SK-MEL-5 (cell line): ENCODE results near the gene ING1. TPM values are rescaled to one million over a fixed set of nuclear protein-coding genes. Genes with fewer than 3 reads are reported as not detected.
"Not testable (repeated sequence)": the region's sequence is repeated elsewhere in the genome, so short reads cannot be mapped to it uniquely, and the experiment has no call there.

Source experiments
- DNase-seq: peaks from one replicate; pipeline ENCODE4 v3.0.0-alpha.2; 2016; ENCODE audit warnings: low read depth, low spot score
- in situ Hi-C: cut with HindIII; loops from 2 replicates; pipeline ENCODE4 v1.10.0; 2016; ENCODE audit warnings: low sequenced_read_pairs, high pct_unique_total_duplicates, low pct_unique_long_range_greater_than_20kb
- total RNA-seq: library from RNA; depleted of rRNA; stranded (reverse); fragments of >200 nt; shearing (Covaris generic); gene quantifications from 2 replicates; pipeline ENCODE4 v1.2.3, GENCODE V29; 2014

Gene ING1
- total RNA-seq, 1 experiment from 2014 or later = 6.6 TPM

GRCh38 chr13:110712081-110712848, 1.2 kb upstream of the ING1 start:
- peak; percentile 84 for DNase-seq
- in situ Hi-C loops = no loop called here

GRCh38 chr13:110712849-110713641, 455 bp upstream of the ING1 start:
- peak; percentile 99 for DNase-seq
- in situ Hi-C loops = no loop called here

GRCh38 chr13:110713981-110714796, 689 bp downstream of the ING1 start:
- in situ Hi-C loops = no loop called here
- peak; percentile 35 for DNase-seq

DNA sequence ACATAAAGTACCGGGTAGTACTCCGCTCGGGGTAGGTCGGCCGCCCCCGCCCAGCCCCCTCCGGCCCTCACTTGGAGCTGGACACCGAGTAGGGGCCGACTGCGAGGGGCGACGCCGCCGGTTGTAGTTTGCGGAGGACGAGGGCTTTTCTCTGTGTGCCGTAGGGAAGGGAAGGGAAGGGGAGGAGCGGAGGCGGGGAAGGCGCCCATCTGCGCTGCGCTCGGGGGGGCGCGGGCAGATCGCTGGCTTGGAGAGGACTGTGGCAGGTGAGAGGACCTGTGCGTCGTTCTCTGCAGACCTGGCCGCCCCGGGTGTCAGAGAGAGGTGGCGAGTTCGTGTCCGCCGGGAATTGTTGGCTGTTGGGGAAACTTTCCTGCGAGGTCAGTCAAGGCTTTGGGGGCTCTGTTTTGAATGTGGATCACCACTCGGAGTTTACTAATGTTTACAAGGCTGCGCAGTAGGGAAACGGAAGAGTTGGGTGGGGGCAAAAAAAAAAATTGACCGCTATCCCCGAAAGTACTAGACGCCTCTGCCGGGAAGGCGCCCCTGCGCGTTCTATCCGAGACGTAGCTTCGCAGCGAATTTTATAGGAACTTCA, 1.4 kb downstream of the ING1 start:
- peak; percentile 41 for DNase-seq
- in situ Hi-C loops = no loop called here

DNA sequence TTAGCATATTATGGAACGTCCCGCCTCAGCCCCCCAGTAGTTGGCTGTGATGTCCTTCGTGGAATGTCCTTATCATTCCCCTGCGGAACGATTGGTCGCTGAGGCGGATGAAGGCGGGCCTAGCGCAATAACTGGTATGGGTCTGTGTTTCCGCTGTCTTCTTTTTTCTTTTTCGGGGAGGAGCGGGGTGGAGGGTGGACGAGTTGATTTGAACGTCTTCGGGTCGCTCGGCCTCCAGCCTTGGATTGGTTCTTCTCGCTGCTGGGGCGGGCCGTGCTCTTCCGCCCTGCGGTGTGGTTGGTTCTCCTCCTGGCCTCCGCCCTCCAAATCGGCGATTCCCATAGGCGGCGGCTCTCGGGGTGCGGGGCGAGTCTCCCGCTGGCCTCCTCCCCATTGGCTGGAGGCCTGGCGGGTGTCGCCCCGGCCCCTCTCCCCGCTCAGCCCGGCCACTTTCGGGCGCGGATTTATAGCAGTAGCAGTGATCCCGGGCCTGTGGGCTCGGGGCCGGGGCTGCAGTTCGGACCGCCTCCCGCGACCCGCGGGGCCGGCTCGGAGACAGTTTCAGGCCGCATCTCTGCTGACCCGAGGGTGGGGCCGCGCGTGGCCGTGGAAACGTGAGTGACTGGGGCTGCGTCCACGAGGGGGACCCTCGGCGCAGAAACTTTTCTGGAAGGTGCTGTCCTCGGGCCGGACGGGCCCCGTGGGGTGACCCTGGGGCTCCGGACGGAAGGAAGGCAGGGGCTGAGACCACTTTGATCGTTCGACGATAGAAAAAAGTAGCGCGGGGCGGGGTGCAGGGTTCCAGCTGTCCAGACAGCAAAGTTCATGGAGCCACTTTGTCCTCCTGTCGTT, 2.1 kb downstream of the ING1 start:
- peak; percentile 100 for DNase-seq

DNA sequence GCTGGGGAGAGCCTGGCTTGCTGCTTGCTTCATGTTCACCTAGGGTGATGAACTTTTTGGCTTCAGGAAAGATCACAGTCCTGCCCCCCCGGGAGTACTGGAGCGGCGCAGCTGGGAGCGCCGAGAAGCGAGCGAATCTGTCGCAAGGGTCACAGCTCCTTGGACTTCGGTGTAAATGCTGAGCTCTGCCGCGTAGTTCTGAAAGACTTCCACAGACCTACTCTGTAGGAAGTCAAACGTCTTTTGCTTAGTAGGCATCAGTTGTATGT, 2.7 kb downstream of the ING1 start:
- DNase-seq = peak; percentile 23
- in situ Hi-C loops = no loop called here

More for the DNA sequence above, 2.1 kb downstream of the ING1 start:
- in situ Hi-C loops = no loop called here

- no peak for DNase-seq
- in situ Hi-C loops = no loop called here
Observed at GRCh38 chr13:110719036-110719710, 5.7 kb downstream of the ING1 start.

DNA sequence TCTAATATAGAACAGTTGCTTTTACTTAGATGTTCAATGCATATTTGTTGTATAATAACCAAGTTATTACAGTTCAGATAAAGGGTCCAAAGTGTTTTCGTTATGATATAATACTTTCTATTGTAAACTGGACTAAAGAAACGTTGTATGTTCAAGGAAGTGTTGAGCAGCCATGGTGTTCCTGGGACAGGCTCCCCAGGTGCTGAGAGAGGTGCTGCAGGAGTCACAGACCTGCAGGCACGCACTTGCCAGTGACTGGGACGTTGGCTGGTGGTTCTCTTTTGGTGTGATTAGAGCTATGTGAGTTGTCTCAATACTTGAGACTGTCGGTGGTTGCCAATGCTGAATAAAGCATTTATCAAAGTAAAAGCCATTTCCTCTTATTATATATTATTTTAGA, 9.5 kb downstream of the ING1 start:
- in situ Hi-C loops = no loop called here
- DNase-seq = no peak

GRCh38 chr13:110723598-110723997, 10.1 kb downstream of the ING1 start:
- in situ Hi-C loops = no loop called here

GRCh38 chr13:110726153-110726552, 12.7 kb downstream of the ING1 start:
- in situ Hi-C loops, DNase-seq: not testable (repeated sequence)

More at GRCh38 chr13:110723598-110723997, 10.1 kb downstream of the ING1 start:
- peak; percentile 52 for DNase-seq

GRCh38 chr13:110726726-110727125, 13.2 kb downstream of the ING1 start:
- DNase-seq = no peak
- in situ Hi-C loops = no loop called here

GRCh38 chr13:110731072-110731471, 17.6 kb downstream of the ING1 start:
- in situ Hi-C loops = no loop called here
- no peak for DNase-seq

DNA sequence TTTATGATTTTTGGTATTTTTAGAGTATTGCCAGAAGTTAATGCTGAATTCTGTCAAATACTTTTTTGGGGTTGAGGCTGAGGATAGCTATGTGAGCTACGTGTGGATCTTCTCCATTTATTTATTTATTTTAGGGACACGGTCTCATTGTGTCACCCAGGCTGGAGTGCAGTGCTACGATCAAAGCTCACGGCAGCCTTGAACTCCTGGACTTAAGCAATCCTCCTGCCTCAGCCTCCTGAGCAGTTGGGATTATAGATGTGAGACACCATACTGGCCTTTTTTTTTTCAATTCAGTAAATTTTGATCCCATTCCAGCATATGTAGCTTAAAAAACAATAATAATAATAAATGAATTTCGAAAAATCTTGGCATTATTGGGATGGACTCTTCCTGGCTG, 21.1 kb downstream of the ING1 start:
- in situ Hi-C loops = no loop called here
- DNase-seq = no peak

GRCh38 chr13:110737555-110737954, 24.1 kb downstream of the ING1 start:
- no peak for DNase-seq
- in situ Hi-C loops = no loop called here

GRCh38 chr13:110743687-110744086, 30.2 kb downstream of the ING1 start:
- in situ Hi-C loops = no loop called here
- no peak for DNase-seq

- in situ Hi-C loops = no loop called here
- DNase-seq = no peak
Observed at GRCh38 chr13:110746438-110746837, 32.9 kb downstream of the ING1 start.

- in situ Hi-C loops = no loop called here
- DNase-seq = no peak
Observed at GRCh38 chr13:110748271-110748670, 34.8 kb downstream of the ING1 start.
